ENCODE measurements around the gene APBA2. TPM values are rescaled to one million over a fixed set of nuclear protein-coding genes. Genes with fewer than 3 reads are reported as not detected.

APBA2 gene
- total and polyA plus RNA-seq, 8 donors = 0.45 to 13.3 (median 2.0) TPM; not detected in 1

GRCh38 chr15:29115093-29115991 lies 229.6 kb downstream of the APBA2 start:
- Histone ChIP-seq H3K27me3 (peaks cover 0 to 62% (median 15%) of the 10 kb centered on the region in 3 donors), H3K36me3 (no peaks in the 10 kb centered on the region), H3K9me3 (no peaks in the 10 kb centered on the region), H3K4me1 (peaks cover 0 to 13% (median 9%) of the 10 kb centered on the region in 4 donors), H3K27ac (no peak overlapping the region), H3K4me3 (peak overlapping the region; percentile 31 to 39 (median 37))
- TF ChIP-seq EP300 (IDR thresholded peaks at IDR 0.05) = no peak
- TF ChIP-seq POLR2AphosphoS5 (IDR thresholded peaks at IDR 0.05) = no peak
- TF ChIP-seq, protein P1, sequence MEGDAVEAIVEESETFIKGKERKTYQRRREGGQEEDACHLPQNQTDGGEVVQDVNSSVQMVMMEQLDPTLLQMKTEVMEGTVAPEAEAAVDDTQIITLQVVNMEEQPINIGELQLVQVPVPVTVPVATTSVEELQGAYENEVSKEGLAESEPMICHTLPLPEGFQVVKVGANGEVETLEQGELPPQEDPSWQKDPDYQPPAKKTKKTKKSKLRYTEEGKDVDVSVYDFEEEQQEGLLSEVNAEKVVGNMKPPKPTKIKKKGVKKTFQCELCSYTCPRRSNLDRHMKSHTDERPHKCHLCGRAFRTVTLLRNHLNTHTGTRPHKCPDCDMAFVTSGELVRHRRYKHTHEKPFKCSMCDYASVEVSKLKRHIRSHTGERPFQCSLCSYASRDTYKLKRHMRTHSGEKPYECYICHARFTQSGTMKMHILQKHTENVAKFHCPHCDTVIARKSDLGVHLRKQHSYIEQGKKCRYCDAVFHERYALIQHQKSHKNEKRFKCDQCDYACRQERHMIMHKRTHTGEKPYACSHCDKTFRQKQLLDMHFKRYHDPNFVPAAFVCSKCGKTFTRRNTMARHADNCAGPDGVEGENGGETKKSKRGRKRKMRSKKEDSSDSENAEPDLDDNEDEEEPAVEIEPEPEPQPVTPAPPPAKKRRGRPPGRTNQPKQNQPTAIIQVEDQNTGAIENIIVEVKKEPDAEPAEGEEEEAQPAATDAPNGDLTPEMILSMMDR (IDR thresholded peaks at IDR 0.05) = peak in 1 of 7 experiments; percentile 18
- WGBS, 5 donors = 6 to 9% (median 7%) methylated on average over 38 to 46 of the region's 46 CpGs
- DNase-seq = peak in 1 of 2 donors; percentile 67
- intact Hi-C loops (cut with DNase I; ENCODE audit: low total_unique reads) = no loop called here

DNA sequence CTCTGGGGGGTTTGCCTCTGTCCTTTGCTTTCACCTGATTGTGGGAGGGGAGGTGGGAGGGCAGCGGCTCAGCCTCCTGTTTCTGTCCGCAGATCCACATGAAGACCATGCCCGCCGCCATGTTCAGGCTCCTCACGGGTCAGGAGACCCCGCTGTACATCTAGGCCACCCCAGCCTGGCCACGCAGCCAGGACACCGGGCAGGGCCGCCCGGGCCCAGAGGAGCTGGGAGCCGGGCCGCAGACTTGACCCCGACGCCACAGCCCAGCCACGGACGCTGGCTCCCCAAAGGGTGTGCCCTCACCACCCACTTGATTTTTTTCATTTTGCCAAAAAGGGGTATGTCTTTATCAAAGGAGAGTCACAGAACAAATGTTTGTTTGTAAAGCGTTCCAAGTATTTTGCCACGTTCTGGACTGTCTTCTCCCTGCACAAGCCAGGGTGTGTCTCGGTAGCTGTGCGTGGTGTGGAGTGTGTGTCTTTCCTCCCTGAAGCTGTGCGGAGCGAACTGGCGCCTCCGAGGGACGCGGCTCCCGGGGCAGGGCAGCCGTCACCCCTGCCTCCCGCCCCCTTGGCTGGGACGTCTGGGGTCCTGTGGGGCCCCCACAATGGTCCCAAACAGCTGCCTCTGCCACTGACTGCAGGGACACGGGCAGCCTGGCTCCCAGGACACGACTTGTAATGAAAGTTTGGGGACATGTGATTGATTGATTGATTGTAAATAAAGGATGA lies 231.4 kb downstream of the APBA2 start:
- Histone ChIP-seq H3K9me3 (no peaks in the 10 kb centered on the region), H3K27ac (no peak overlapping the region), H3K36me3 (no peaks in the 10 kb centered on the region), H3K27me3 (peaks cover 0 to 46% (median 15%) of the 10 kb centered on the region in 3 donors), H3K4me3 (no peak overlapping the region), H3K4me1 (peaks cover 0 to 13% (median 9%) of the 10 kb centered on the region in 4 donors)
- 85 to 89% (median 86%) methylated on average over 26 to 32 of the region's 32 CpGs for WGBS, 5 donors
- TF ChIP-seq POLR2AphosphoS5 (IDR thresholded peaks at IDR 0.05) (no peak), EP300 (IDR thresholded peaks at IDR 0.05) (no peak), POLR2A (IDR thresholded peaks at IDR 0.05) (no peak)
- TF ChIP-seq, protein P1 (IDR thresholded peaks at IDR 0.05) = no peak
- DNase-seq = no peak
- intact Hi-C loops (cut with DNase I; ENCODE audit: low total_unique reads) = no loop called here

GRCh38 chr15:29117778-29118177 lies 232.0 kb downstream of the APBA2 start:
- Histone ChIP-seq H3K4me1 (peaks cover 0 to 13% (median 9%) of the 10 kb centered on the region in 4 donors), H3K27me3 (peaks cover 0 to 42% (median 15%) of the 10 kb centered on the region in 3 donors), H3K36me3 (no peaks in the 10 kb centered on the region), H3K27ac (no peak overlapping the region), H3K9me3 (no peaks in the 10 kb centered on the region), H3K4me3 (no peak overlapping the region)
- no peak for TF ChIP-seq EP300 (IDR thresholded peaks at IDR 0.05)
- no peak for TF ChIP-seq POLR2A (IDR thresholded peaks at IDR 0.05)
- TF ChIP-seq, protein P1 (IDR thresholded peaks at IDR 0.05) = no peak
- no peak for TF ChIP-seq POLR2AphosphoS5 (IDR thresholded peaks at IDR 0.05)
- no peak for DNase-seq
- 86 to 90% (median 87%) methylated on average over 20 of the region's 20 CpGs for WGBS, 5 donors
- intact Hi-C loops (cut with DNase I; ENCODE audit: low total_unique reads) = no loop called here

DNA sequence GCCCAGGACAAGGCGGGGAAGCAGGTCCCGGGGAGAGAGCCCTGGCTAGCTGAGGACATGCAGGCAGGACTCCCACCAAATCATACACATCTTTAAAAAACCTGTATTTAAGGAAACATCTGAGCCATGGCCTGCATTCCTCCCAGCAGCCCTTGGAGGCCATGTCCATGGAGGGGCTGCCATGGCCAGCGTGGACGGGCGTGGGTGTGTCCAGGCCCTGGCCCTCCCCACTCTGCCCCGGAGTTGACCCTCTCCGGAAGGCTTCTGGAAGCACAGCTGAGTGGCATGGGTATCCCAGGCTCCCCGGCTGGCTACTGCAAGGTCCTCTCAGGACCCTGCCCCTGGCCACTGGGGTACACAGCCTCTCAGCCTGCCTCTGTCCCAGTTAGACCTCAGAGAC lies 234.1 kb downstream of the APBA2 start:
- Histone ChIP-seq H3K27ac (no peak overlapping the region), H3K4me3 (no peak overlapping the region), H3K4me1 (peaks cover 0 to 11% (median 8%) of the 10 kb centered on the region in 4 donors), H3K27me3 (peaks cover 0 to 21% (median 10%) of the 10 kb centered on the region in 3 donors), H3K9me3 (no peaks in the 10 kb centered on the region), H3K36me3 (no peaks in the 10 kb centered on the region)
- TF ChIP-seq POLR2AphosphoS5 (IDR thresholded peaks at IDR 0.05) (no peak), POLR2A (IDR thresholded peaks at IDR 0.05) (no peak), EP300 (IDR thresholded peaks at IDR 0.05) (no peak)
- TF ChIP-seq, protein P1 (IDR thresholded peaks at IDR 0.05) = no peak
- DNase-seq = no peak
- WGBS, 5 donors = 48 to 75% (median 53%) methylated on average over 8 of the region's 8 CpGs
- intact Hi-C loops (cut with DNase I; ENCODE audit: low total_unique reads) = no loop called here

Measured in stomach (tissue), 9 donors.